GM06990 (cell line): ENCODE measurements around the gene PPP2R2C.

Source experiments
- DNase-seq: peaks from one replicate; pipeline ENCODE4 v3.0.0-alpha.2; 2011; ENCODE audit not compliant: insufficient read length; ENCODE audit errors: extremely low read depth
- H3K27me3 ChIP-seq: replicated peaks from 2 replicates; pipeline ENCODE4 v1.6.0; 2011; ENCODE audit warnings: low read length; ENCODE audit not compliant: control insufficient read depth, insufficient read depth
- H3K36me3 ChIP-seq: 2 replicates; pipeline ENCODE4 v1.5.1; 2011; ENCODE audit warnings: low read length; ENCODE audit not compliant: control insufficient read depth, insufficient read depth
- H3K4me3 ChIP-seq: replicated peaks from 2 replicates; pipeline ENCODE4 v1.5.1; 2011; ENCODE audit warnings: low read depth, mild to moderate bottlenecking, control low read depth, low read length
- TF ChIP-seq, protein P1 (sequence below): IDR thresholded peaks from 2 replicates; pipeline ENCODE4 v1.5.1; 2011; ENCODE audit warnings: low read length, control low read depth, mild to moderate bottlenecking, inconsistent platforms; ENCODE audit not compliant: insufficient read depth, poor library complexity, severe bottlenecking

PPP2R2C gene

DNA sequence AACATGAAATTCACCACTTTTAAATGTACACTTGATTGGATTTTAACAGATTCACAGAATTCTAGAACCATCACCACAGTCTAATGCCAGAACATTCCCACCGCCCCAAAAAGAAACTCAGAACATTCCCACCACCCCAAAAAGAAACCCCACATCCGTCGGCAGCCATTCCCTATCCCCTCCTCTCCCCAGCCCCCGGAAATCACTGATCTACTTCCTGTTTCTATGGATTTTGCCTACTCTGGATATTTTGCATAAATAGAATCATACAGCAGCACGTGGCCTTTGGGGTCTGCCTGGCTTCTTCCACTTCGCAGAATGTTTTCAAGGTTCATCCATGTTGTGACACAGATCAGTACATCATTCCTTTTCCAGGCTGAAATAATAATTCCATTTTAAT lies 79.3 kb downstream of the PPP2R2C start:
- TF ChIP-seq, protein P1, sequence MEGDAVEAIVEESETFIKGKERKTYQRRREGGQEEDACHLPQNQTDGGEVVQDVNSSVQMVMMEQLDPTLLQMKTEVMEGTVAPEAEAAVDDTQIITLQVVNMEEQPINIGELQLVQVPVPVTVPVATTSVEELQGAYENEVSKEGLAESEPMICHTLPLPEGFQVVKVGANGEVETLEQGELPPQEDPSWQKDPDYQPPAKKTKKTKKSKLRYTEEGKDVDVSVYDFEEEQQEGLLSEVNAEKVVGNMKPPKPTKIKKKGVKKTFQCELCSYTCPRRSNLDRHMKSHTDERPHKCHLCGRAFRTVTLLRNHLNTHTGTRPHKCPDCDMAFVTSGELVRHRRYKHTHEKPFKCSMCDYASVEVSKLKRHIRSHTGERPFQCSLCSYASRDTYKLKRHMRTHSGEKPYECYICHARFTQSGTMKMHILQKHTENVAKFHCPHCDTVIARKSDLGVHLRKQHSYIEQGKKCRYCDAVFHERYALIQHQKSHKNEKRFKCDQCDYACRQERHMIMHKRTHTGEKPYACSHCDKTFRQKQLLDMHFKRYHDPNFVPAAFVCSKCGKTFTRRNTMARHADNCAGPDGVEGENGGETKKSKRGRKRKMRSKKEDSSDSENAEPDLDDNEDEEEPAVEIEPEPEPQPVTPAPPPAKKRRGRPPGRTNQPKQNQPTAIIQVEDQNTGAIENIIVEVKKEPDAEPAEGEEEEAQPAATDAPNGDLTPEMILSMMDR = no peak
- no peaks in the 10 kb centered on the region for H3K36me3 ChIP-seq
- no peak overlapping the region for H3K4me3 ChIP-seq
- no peaks in the 10 kb centered on the region; the same call in 1 of the 2 replicates for H3K27me3 ChIP-seq
- no peak for DNase-seq

DNA sequence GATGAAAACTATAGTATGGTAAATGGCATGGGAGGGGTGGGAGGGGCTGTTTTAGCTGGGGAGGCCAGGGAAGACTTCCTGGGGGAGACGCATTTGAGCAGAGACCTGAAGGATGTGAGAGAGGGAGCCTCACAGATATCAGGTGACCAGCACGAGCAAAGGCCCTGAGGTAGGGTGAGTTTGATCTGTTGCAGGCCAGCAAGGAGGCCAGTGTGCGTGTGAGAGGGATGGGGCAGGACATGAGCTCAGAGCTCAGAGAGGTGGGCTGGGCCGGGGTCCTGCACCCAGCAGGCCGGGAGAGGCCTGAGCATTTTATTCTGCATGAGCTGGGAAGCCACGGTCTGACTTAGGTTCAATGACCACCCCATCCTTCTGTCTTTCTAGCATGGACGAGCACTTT lies 80.0 kb downstream of the PPP2R2C start:
- TF ChIP-seq, protein P1 = no peak
- no peak for DNase-seq
- Histone ChIP-seq H3K4me3 (no peak overlapping the region), H3K36me3 (no peaks in the 10 kb centered on the region), H3K27me3 (no peaks in the 10 kb centered on the region; the same call in 1 of the 2 replicates)

DNA sequence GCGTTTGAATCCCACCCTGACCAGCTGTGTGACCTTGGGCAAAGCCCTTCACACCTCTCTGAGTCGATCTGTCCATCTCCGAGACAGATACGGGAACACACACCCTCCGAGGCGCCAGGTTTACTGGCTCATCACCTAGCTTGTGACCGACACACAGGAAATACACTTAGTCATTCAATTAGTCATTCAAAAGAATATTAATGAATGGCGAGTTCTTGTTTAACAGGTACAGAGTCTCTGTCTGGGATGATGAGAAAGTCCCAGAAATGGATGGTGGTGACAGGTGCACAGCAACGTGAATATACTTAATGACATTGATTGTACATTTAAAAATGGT lies 80.6 kb downstream of the PPP2R2C start:
- no peaks in the 10 kb centered on the region; the same call in 1 of the 2 replicates for H3K27me3 ChIP-seq
- H3K36me3 ChIP-seq = no peaks in the 10 kb centered on the region
- TF ChIP-seq, protein P1 = no peak
- DNase-seq = no peak
- H3K4me3 ChIP-seq = no peak overlapping the region

DNA sequence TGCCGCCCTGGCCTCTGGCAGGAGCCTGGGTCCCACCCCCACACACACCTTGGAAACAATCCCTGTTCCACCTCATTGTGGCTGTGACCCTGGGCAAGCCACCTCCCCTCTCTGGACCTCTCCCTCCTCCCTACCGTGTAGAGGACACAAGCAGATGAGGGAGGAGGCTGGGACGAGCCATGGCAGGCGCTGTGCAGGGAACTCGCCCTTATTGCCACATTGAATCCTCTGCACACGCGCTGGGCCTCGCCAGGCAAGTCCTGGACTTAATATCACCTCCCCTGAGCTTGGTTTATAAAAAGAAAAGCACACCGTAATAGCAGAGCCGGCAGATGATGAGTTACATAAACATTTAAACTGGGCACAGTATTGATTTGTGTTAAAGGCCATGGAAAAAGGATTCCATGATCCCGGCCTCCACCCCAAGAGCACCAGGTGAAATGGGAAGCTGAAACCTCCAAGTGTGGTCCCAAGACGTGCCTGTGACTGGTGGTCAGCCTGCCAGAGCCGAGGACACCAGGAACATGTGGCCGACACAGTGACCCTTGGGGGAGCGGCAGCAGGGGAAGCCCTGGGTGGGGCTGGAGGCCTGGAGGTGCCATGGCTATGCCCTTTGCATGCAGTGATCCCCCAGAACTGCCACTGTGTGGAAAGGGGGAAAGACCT lies 81.1 kb downstream of the PPP2R2C start:
- DNase-seq = no peak
- H3K27me3 ChIP-seq = no peaks in the 10 kb centered on the region; the same call in 1 of the 2 replicates
- no peaks in the 10 kb centered on the region for H3K36me3 ChIP-seq
- TF ChIP-seq, protein P1 = no peak
- no peak overlapping the region for H3K4me3 ChIP-seq

DNA sequence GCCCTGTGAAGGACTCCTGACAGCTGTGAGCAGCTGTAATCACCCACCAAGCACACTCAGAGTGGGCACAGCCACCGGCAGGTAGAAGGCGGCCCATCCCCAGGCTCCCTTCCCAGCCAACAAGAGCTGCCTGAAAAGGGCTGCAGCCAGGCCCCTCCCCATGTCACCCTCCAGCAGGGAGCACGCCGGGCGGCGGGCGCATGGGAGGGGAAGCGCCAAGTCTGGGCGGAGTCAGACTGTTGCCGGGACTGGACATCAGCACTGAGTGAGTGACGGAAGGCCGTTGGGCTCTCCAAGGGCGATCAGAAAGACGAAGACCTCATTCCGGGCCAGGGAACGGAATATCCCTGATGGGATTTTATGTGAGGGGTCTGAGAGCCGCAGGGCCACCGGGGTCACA lies 82.1 kb downstream of the PPP2R2C start:
- TF ChIP-seq, protein P1 = no peak
- Histone ChIP-seq H3K27me3 (no peaks in the 10 kb centered on the region; the same call in 1 of the 2 replicates), H3K36me3 (no peaks in the 10 kb centered on the region), H3K4me3 (no peak overlapping the region)
- no peak for DNase-seq
